ENCODE measurements around the gene ALDH5A1. TPM values are rescaled to one million over a fixed set of nuclear protein-coding genes. Genes with fewer than 3 reads are reported as not detected.
A peak's percentile ranks its signal among the peaks of the same experiment; 100 is the strongest.
"Not testable (repeated sequence)": the region's sequence is repeated elsewhere in the genome, so short reads cannot be mapped to it uniquely, and the experiment has no call there.

Gene ALDH5A1
- polyA plus RNA-seq, 5 donors, result 9.2 to 13.8 (median 12.2) TPM

DNA sequence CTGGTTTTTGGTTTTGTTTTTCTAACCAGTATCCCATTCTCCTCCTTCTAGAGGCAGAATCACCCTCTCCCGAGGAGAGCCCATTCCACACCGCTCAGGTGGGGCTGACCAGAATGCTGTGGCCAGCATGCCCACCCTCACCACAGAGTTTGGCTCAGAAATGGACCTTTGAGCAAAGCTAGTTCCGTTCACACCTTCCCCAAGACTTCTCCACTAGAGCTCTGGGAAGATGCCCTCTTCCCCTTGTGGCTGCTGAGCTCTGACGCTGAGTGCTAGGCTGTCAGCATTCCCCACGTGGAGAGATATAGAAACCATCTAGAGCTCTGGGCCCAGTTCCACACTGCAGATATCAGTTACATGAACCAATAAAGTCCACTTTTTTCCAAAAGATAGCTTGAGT lies 13.3 kb upstream of the ALDH5A1 start:
- no peak for DNase-seq

DNA sequence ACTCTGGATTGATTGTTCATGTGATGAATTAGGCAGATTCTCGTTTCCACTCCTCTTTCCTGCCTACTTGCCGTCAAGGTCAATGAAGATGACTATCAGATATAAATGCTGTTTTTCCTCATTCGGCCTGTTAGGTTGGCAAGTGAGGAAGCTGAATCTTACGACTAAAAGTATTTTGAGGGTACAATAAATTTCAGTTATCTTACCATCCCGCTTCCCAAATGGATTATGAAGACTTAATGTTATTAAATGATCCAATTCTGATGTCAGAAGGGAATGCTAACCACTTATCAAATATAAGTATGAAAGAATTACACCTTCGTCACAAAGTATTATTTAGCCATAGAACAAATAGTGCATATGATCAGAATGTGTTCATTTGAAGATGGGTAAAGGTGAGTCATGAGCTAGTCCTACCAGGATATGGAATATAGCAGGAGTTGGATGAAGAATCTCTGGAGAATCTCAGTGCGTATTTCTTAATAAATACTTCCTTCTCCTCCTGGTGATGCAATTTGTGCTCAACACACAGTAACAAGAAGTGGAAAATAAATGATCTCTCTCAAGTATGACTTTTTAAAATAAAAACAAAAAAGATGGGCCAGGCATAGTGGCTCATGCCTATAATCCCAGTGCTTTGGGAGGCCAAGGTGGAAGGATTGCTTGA lies 10.0 kb upstream of the ALDH5A1 start:
- no peak for DNase-seq

DNA sequence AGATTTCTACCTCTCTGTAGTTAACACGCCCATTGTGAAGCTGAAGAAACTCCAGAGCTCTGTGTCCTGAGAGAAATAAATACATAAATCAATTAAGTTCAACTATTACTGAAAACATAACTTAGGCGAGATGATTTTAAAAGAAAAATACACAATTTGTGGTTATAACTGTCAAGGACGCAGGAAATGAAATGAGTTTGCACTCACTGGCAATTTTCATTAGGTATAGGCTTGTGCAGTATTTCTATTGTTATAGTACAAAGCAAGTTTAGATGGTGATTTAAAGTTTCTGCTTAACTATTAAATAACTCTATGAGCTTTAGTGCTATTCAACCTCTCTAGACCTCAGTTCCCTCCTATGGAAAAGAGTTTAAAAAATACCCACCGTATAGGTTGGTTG lies 8.7 kb upstream of the ALDH5A1 start:
- DNase-seq, result no peak

DNA sequence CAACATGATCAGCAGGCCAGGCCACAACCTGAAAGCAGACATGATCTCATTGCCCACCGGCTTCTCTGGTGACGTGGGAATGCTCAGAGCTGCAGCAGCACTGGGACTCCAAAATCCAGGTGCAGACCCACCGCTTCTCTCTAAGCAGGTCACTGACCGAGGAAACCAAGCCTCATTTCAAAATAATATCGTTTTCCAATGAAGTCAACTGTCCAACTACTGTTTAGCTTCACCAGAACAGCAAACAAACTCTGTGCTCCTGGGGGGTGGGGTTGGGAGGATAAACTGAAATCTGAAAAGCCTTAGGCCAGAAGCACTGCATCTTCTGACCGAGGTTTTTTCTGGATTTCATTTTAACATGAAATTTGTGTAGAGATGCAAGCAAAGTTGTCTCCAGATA lies 5.3 kb upstream of the ALDH5A1 start, which contains the start of gene GPLD1:
GPLD1 (minus strand) TSS at position 109 of the 400 bp plus-strand sequence; CDS start at position 42, 67 bp downstream.
- DNase-seq, result no peak

DNA sequence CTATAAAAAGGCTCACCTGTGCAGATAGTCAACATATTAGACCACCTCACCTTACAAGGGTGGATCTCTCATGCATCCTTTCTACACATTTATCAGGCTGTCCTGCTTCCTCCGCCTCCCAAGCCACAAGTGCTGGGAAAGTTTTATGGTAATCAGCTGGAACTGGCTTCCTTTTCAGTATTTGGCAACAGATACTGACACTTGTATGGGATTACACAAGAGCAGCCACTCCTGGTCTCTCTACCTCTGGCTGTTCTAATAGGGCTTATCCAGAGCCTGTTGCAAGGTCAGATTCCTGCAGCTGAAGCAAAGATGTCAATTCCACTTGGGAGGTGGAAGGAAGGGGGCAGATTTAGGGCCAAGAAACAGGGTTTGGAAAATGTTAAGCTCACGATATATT lies 4.9 kb upstream of the ALDH5A1 start:
- DNase-seq, result no peak

DNA sequence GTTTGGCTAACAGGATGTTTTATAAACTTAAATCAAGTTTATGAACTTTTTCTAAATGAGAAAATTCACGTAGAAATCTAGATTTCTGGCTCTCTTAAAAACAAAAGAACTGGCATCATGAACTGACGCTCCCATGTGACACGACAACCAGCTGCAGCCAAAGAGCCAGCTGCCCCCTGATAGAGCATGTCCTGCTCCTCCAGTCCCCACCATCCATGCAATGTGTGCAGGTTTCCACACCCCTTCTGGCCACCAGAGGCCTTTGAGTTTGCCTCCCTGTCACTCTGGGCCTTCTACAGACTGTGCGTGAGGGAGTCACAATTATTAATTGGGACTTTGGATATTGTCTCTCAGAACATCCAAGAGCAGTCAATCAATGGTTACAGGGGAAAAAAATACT lies 3.8 kb upstream of the ALDH5A1 start:
- no peak for DNase-seq

DNA sequence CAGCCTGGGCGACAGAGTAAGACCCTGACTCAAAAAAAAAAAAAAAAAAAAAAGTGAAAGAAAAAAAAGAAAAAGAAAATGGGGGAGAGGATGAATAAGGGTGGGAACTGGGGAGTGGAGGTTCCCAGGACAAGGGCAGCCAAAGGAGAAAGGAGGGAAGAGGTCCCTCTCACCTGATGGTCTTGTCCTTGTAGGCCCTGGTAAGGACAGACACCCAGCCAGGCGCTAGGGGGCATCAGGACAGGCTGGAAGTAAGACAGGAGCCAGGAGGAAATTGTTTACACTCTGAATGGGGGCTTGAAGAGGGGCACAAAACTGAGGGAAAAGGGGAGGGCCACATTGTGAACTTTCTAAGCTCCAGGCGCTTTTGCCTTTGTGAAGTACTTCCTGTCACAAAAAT lies 2.3 kb upstream of the ALDH5A1 start:
- DNase-seq, result no peak

DNA sequence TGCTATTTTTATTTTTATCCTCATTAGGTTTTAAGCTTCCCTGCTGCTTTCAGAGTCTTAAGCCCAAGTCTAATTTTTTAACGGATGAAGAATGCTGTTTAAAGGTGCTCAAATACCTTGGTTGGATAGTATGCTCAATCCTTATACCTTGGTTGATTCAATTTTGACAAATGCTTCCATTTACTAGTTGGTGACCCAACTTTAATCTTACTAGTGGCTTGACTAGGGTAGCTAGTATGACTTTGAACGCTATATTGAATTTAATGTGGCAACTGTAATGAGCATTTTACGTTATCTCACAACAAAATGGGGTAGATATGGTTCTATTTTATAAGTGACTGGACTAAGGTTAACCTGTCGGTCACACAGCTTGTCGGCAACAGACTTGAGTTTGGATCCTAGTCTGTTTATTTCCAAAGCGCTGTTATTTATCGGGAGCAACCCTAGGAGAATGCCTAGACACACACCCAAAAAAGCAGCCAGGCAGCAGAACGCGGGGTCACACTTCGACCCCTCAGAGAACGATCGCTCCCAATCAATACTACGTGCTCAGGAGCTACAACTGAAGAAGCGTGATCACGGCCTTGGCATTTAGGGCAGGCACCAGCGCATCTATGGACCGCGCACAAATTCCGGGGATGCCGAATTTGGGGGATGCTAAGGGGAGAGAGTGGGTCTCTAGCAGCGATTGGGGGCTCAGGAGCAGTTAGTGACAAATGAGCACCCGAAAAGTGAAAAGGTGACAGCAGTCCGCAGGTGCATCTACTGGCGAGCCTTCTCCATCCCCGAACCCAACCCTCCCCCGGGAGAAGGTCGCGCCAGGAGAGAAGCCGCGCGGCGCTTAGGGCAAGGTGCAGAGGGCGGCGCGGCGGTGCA lies 586 bp upstream of the ALDH5A1 start:
- no peak for DNase-seq

DNA sequence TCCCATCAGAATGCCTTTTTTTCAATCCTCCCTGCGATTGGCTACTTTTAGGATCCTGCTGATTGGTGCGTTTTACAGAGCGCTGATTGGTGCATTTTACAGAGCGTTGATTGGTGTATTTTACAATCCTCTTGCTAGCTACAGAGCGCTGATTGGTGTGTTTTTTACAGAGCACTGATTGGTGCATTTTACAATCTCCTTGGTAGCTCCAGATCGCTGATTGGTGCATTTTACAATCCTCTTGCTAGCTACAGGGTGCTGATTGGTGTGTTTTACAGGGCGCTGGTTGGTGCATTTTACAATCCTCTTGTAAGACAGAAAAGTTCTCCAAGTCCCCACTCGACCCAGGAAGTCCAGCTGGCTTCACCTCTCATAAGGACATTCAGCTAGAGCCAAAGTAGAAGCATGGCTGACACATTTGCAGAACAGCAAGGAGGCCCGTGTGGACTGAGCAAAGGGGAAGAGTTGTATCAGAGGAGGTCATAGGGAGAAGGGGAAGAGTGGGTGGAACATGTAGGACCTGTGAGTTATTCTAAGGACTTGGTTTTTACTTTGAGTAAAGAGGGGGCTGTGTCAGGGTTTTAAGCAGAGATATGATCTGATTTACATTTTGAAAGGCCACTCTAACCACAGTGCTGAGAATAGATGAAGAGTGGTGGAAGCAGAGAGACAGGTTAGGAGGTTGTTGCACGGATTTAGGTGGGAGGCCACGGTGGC lies 2.6 kb downstream of the ALDH5A1 start:
- no peak for DNase-seq

DNA sequence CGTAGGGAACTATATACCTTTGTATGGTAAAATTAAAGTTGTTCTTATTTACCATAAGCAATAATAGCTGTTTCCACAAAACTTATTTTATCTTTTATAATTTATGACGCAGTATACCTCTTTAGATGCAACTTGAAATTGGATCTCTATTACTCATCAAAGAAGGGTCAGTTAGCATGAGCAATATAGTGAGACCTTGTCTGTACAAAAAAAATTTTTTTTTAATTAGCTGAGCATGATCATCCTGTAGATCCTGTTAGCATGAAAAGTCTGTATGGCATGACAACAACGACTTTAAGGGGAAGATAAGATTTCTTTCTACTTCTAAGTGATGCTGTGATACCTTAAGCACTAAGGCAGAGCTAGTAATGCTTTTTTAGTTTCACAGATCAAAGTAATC lies 5.9 kb downstream of the ALDH5A1 start:
- no peak for DNase-seq

DNA sequence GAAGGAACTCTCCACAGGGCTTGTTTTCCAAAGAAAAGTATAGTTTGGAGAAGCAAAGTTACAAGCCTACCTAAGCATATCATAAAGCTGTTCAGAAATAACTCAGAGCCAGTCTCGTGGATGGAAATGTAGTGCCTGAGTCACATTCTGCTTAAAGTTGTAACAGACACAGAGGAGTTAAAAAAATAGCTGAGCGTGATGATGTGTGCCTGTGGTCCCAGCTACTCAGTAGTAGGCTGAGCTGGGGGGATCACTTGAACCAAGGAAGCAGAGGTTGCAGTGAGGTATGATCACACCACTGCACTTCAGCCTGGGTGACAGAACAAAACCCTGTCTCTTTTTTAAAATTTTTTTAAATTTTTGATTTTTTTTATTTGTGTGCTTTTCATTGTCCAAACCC lies 6.6 kb downstream of the ALDH5A1 start:
- DNase-seq, result no peak

DNA sequence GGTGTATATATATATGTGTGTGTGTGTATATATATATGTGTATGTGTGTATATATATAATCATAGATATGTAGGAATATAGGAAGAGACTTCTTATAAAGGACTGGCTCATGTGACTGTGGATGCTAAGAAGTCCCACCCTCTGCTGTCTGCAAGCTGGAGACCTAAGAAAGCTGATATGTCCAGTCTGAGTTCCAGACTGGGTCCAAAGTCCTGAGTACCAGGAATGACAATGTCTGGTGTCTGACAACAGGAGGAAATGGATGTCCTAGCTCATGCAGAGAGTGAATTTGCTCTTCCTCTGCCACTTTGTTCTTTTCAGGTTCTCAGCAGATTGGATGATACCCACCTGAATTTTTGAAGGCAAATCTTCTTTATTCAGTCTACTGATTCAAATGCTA lies 7.1 kb downstream of the ALDH5A1 start:
- DNase-seq, result no peak

DNA sequence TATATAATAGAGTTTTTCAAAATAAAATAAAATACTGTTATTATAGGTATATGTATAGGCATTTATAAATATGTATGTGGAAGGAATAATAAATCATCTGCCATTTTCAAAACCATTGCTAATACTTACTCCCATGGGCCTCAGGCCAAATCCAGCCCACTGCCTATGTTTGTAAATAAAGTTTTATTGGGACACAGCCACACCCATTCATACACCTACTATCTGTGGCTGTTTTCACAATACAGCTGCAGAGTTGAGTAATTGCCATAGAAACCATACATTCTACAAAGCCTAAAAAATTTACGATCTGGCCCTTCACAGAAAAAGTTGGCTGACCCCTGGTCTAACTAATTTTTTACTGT lies 9.5 kb downstream of the ALDH5A1 start:
- no peak for DNase-seq

DNA sequence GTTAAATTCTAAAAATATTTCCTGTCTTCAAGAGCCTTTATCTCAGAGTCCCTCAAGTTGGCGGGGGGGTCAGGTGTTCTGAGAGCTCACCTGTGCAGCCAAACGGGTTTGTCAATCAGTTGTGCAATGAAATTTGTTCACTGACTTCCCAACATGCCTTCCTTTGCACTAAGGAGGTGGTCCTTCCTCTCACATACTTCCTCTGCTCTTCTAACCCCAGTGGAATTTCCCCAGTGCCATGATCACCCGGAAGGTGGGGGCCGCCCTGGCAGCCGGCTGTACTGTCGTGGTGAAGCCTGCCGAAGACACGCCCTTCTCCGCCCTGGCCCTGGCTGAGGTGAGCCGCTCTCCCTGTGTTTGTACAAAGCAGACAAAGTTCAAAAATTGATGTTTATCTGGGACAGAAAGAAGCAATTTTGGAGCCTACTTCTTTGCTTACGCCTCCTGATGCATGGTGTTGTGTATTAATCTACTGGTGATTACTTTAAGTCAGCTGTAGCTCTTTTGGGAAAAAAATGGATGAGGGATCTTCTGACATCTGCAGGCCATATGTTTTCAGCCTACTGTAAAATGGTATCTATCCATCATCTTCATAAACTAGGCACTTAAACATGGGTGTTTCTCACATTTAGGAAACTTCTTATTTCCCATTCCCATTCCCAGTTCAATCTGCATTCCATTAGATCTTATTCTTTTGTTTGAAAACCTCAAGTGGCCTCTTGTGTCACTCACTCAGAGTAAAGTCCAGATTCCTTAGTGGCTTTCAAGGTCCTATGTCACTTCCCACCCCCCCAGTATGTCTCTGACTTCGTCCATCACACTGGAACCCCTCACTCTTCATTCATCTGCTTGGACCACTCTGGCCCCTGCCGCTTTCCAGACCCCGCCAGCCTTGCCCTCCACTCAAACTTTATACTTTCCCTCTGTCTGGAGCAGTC lies 10.1 kb downstream of the ALDH5A1 start:
- peak; percentile 43 for DNase-seq

DNA sequence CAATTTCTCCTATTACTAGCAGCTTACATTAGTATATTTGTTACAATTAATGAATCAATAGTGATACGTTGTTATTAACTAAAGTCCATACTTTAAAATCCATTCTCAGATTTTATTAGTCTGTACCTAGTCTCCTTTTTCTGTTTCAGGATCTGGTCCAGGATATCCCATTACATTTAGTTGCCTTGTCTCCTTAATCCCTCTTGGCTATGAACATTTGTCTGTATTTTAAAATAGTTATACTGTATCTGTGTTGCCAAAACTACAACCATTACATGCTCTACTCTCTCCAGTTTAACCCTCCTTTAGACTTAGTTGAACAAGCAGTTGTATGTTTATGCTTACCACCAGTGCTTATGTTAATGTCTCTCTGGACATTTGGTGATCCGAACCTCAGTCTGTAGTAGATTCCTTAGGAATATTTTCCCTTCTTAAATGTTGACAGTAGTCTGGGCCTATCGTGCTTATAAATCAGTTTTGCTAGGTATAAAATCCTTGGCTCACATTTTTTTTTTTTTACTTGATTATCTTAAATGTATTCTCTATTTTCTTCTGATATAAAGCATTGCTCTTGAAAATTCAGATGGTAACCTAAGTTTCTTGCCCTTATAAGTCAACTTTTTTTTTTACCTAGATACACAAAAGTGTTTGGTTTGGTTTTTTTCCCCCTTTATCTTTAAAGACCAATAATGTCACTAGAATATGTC lies 12.2 kb downstream of the ALDH5A1 start:
- DNase-seq, result no peak

DNA sequence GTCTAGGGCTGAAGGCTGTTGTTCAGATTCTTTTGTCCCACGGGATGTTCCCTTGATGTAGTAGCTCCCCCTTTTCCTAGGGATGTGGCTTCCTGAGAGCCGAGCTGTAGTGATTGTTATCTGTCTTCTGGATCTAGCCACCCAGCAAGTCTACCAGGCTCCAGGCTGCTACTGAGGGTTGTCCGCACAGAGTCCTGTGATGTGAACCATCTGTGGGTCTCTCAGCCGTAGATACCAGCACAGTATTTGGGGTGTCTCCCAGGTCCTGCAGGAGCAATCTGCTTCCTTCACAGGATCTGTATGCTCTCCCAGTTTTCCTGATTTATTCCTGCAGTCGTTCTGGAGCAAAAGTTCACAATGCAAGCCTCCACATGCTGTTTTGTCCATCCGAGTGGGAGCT lies 17.2 kb downstream of the ALDH5A1 start:
- DNase-seq, result not testable (repeated sequence)

DNA sequence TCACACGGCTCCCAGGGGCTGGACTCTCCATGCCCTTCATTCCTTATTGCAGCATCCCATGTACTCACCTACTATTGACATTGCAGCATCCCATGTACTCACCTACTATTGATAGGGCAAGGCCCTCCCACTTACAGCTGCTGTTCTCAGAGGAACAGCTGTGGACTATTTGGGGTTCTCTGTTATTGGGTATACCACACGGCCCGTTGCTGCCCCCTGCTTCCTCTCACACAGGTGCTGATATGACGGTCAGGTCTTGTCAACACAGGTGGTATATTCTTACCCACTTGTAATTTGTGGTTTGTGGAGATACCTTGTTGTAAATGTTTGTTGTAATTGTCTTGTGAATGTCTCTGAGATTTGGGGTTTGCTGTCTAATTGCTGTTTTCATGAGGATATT lies 18.8 kb downstream of the ALDH5A1 start:
- DNase-seq, result no peak

DNA sequence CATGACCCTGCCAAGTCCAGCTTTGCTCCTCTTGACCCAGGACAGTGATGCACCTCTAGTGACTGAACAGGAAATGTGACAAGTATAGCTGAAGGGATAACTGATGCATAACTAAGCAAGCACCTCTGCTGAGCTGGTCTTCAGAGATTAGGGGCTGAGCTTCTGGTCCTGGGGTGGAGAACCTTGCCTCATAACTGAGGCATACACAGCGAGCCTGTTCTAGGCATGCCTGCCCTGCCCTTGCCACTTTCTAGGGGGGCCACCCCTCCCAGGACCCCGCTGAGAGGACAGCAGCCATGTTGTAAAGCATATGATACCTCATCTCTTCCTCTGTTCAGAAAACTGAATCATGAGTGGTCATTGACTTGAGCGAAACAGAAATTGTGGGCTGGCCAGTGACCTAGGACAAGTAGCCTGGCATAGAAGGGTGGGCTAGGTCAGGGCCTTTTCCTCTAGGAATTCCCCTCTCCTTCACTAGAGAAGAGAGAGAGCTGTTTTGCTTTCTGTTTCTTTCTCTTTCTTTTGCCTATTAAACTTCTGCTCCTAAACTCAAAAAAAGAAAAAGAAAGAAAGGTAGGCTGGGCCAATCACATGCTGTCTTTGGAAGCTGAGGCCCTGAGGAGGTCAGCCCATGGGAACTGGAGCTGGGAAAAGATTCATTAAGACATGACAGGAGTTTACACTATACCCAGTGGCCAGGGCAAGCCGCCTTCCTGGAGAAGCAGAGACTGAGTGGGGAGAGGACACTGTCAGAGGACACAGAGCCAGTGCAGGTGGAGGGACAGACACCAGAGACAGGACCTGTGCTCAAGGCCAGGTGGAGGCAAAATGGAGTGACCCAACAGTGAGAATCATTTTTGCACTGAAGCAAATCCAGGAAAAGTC lies 23.1 kb downstream of the ALDH5A1 start:
- DNase-seq, result no peak

DNA sequence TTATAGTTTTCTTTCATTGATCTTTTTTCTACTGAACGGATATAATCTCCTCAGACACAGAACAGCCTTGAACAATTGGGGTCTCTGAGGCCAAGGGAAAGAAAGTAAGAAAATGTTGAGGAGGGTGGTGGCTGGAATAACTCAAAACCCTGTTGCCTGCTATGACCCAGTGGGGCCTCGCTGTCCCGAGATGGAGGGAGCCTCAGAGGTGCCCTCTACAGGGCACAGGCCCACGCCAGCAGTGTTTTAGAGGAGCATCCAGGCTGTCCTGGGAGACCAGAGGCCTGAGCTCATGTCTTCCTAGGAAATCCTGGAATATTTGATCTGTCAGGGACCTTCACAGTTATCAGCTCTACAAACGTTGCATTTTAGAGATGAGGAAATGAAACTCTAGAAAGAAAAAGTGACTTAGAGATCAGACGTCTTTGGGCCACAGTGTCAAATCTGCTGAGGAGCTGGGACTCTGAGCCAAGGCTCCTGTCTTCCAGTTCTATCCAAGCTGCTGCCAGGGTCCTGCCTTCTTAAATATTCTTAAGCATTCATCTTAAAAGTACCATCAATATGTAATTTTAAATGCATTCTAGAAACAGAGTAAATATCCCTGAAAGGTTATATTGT lies 26.3 kb downstream of the ALDH5A1 start:
- no peak for DNase-seq
